ENCODE measurements around the gene GABRG2. TPM values are rescaled to one million over a fixed set of nuclear protein-coding genes. Genes with fewer than 3 reads are reported as not detected.

Gene GABRG2
- polyA plus RNA-seq, 10 donors, result 0.04 to 0.14 (median 0.13) TPM; not detected in 7

- DNase-seq, result no peak
Observed at GRCh38 chr5:162189719-162190118, 122.1 kb downstream of the GABRG2 start.

GRCh38 chr5:162193012-162193411 is 125.4 kb downstream of the GABRG2 start:
- DNase-seq, result no peak

GRCh38 chr5:162196351-162196750 is 128.8 kb downstream of the GABRG2 start:
- no peak for DNase-seq

- peak in 1 of 3 donors; percentile 11 for DNase-seq
Observed at GRCh38 chr5:162202285-162202880, 134.8 kb downstream of the GABRG2 start.

Other genes with a start within 250 kb of the GABRG2 start
- under 1 TPM in 2 of 10 donors, not detected in 8; 0.04 to 0.16 TPM for gene GABRA1, start 219.7 kb upstream of the GABRG2 start, polyA plus RNA-seq (ENCODE audit: insufficient read length in 10 of 10)

Data from muscle of back (tissue), 11 donors.